Ascending aorta (tissue), 2 donors: Measurements from ENCODE around the gene IL20. TPM values are rescaled to one million over a fixed set of nuclear protein-coding genes. Genes with fewer than 3 reads are reported as not detected.

Source experiments
- DNase-seq, 2 donors: peaks; one replicate each; pipeline ENCODE4 v3.0.0-alpha.2; 2019; ENCODE audit warnings: low spot score in 2 of 2
- H3K27ac ChIP-seq, 2 donors: fragments of 200-600 bp; sonication (generic); one replicate each; pipeline ENCODE4 v1.5.1; 2016 to 2017; ENCODE audit warnings: mild to moderate bottlenecking in 1 of 2
- H3K27me3 ChIP-seq: fragments of 200-600 bp; sonication (generic); one replicate; pipeline ENCODE4 v1.5.1; 2017
- H3K36me3 ChIP-seq, 2 donors: fragments of 200-600 bp; sonication (generic); one replicate each; pipeline ENCODE4 v1.5.1; 2016
- H3K4me1 ChIP-seq, 2 donors: fragments of 200-600 bp; sonication (generic); one replicate each; pipeline ENCODE4 v1.5.1; 2016 to 2017; ENCODE audit warnings: mild to moderate bottlenecking in 1 of 2
- H3K4me3 ChIP-seq, 2 donors: fragments of 200-600 bp; sonication (generic); one replicate each; pipeline ENCODE4 v1.5.1; 2016 to 2017; ENCODE audit warnings: mild to moderate bottlenecking in 1 of 2
- H3K9me3 ChIP-seq, 2 donors: fragments of 200-600 bp; sonication (generic); one replicate each; pipeline ENCODE4 v1.5.1; 2016
- intact Hi-C: fragments of 100-400 bp; cut with DNase I; formaldehyde crosslinking; loops from one replicate; pipeline ENCODE4 v1.15.1; 2023
- total RNA-seq: library from RNA; depleted of rRNA; stranded (reverse); fragments of >200 nt; gene quantifications from one replicate; pipeline ENCODE4 v1.1.0, GENCODE V29; 2016
- TF ChIP-seq, protein P1 (sequence below), 3 experiments: fragments of 200-600 bp in 2 of 3; fragments of 450-650 bp in 1 of 3; sonication (generic) in 2 of 3; IDR thresholded peaks; one replicate each; pipeline ENCODE4 v1.5.1; 2016 to 2019; ENCODE audit warnings: antibody characterized with exemption in 3 of 3, mild to moderate bottlenecking in 1 of 3, moderate library complexity in 1 of 3

Gene IL20
- total RNA-seq, 1 donor from 2014 or later: not detected

DNA sequence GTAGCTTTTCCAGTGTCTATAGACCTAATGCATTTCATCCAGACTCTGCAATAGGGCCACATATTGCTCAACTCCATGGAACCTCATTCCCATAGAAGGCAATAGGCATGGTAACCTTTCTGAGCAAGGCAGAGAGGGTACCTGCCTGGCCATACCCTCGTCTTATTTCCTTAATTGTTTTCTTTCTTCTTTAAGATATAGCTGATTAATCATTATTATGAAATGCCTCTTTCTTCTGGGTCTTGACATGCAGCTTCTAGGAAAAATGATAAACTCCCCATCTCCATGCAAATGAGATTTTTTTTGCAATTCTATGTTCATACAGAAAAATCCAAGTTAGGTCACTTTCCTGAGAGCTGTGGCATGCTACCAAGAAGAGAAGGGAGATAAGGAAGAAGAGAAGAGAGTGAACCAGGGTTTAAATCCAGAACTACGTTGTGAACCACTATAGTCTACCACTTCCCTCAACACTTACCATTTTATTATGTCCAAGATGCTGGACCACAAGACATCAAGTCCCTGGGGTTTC, 33.0 kb upstream of the IL20 start:
- intact Hi-C loops: no loop called here
- Histone ChIP-seq H3K27me3 (no peaks in the 10 kb centered on the region), H3K9me3 (no peaks in the 10 kb centered on the region), H3K36me3 (no peaks in the 10 kb centered on the region), H3K4me1 (no peaks in the 10 kb centered on the region), H3K4me3 (no peak overlapping the region), H3K27ac (no peak overlapping the region)
- no peak for DNase-seq
- TF ChIP-seq, protein P1, sequence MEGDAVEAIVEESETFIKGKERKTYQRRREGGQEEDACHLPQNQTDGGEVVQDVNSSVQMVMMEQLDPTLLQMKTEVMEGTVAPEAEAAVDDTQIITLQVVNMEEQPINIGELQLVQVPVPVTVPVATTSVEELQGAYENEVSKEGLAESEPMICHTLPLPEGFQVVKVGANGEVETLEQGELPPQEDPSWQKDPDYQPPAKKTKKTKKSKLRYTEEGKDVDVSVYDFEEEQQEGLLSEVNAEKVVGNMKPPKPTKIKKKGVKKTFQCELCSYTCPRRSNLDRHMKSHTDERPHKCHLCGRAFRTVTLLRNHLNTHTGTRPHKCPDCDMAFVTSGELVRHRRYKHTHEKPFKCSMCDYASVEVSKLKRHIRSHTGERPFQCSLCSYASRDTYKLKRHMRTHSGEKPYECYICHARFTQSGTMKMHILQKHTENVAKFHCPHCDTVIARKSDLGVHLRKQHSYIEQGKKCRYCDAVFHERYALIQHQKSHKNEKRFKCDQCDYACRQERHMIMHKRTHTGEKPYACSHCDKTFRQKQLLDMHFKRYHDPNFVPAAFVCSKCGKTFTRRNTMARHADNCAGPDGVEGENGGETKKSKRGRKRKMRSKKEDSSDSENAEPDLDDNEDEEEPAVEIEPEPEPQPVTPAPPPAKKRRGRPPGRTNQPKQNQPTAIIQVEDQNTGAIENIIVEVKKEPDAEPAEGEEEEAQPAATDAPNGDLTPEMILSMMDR (IDR thresholded peaks at IDR 0.05): no peak

DNA sequence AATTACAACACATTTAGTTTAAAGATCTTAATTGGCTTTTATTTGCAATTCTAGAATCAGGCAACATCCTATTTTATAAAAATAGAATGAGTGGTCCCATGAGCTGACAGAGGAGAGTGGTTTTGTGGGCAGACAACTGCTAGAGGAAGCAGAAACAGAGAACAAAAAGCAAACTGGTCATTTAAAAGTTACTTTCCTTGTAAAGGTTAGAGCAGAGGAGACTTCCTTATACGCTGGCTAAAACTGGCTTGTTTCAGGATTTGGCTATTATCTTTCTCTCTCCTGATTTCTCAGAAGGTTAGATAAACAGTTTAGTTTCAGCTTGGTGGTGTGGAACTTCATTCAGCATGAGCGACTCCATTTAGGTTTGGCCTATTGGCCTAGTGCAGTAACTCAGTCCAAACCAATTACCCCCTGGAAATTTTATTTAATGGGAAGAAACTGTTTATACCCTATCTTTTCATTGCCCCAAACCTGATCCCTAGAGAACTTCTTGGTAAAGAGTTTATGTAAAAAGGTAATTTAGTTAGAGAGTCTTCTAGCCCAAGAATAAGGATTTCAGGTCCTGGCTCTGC, 32.2 kb upstream of the IL20 start:
- Histone ChIP-seq H3K27ac (no peak overlapping the region), H3K36me3 (no peaks in the 10 kb centered on the region), H3K9me3 (no peaks in the 10 kb centered on the region), H3K27me3 (no peaks in the 10 kb centered on the region), H3K4me3 (no peak overlapping the region), H3K4me1 (no peaks in the 10 kb centered on the region)
- TF ChIP-seq, protein P1 (IDR thresholded peaks at IDR 0.05): no peak
- intact Hi-C loops: no loop called here
- no peak for DNase-seq

DNA sequence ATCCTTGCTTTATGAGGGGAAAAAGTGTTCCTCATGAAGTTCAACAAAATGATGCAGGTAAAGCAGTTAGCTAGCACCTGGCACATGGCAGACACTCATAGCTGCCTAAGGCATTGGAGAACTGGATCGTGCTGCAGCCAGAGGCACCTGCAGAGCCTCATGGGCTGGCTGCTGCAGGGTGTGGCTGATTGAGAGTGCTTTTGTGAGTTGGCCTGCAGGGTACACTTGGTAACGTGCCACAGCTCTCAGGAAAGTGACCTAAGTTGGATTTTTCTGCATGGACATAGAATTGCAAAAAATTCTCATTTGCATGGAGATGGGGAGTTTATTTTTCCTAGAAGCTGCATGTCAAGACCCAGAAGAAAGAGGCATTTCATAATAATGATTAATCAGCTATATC, 31.6 kb upstream of the IL20 start:
- Histone ChIP-seq H3K9me3 (no peaks in the 10 kb centered on the region), H3K36me3 (no peaks in the 10 kb centered on the region), H3K4me1 (no peaks in the 10 kb centered on the region), H3K27me3 (no peaks in the 10 kb centered on the region), H3K27ac (no peak overlapping the region), H3K4me3 (no peak overlapping the region)
- DNase-seq: no peak
- TF ChIP-seq, protein P1 (IDR thresholded peaks at IDR 0.05): no peak
- intact Hi-C loops: no loop called here

DNA sequence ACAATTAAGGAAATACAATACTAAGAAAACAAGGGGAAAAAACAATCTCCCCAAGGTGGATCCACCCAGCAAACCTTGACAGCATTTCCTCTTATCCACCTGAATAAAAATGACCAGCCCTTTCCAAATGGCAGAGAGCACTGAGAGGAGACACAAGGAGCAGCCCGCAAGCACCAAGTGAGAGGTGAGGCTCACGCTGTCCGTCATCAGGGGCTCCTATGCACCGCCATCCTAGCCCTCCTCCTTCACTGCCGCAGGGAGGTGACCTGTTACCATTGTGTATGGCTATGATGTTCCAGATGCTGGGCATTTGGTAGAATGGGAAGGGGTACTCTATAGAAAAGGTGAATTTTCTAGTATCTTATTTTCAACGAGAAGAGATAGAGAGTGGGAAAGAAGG, 31.2 kb upstream of the IL20 start:
- H3K27me3 ChIP-seq: no peaks in the 10 kb centered on the region
- H3K9me3 ChIP-seq: no peaks in the 10 kb centered on the region
- TF ChIP-seq, protein P1 (IDR thresholded peaks at IDR 0.05): no peak
- no peak overlapping the region for H3K27ac ChIP-seq
- H3K4me3 ChIP-seq: no peak overlapping the region
- no peaks in the 10 kb centered on the region for H3K36me3 ChIP-seq
- no peak for DNase-seq
- intact Hi-C loops: no loop called here
- no peaks in the 10 kb centered on the region for H3K4me1 ChIP-seq

DNA sequence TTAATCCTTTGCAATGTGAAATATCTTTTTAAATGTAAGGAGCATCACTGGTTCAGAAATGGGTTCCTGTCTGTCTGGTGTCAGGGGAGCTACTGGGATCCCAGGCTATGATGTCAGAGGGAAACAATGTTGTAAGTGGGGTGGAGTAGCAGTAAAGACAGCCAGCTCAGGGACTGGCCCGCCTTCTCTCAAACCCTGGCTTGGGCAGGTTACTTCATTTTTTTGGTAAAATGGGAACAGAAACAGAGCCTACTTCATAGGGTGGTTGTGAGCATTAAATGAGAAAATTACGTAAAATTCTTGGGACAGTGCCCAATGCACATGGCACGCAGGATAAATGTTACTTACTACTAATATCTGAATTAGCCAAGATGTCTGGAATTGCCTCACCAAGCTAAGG, 30.7 kb upstream of the IL20 start:
- Histone ChIP-seq H3K9me3 (no peaks in the 10 kb centered on the region), H3K27me3 (no peaks in the 10 kb centered on the region), H3K36me3 (no peaks in the 10 kb centered on the region), H3K4me1 (no peaks in the 10 kb centered on the region), H3K4me3 (no peak overlapping the region), H3K27ac (no peak overlapping the region)
- TF ChIP-seq, protein P1 (IDR thresholded peaks at IDR 0.05): no peak
- no peak for DNase-seq
- intact Hi-C loops: no loop called here

DNA sequence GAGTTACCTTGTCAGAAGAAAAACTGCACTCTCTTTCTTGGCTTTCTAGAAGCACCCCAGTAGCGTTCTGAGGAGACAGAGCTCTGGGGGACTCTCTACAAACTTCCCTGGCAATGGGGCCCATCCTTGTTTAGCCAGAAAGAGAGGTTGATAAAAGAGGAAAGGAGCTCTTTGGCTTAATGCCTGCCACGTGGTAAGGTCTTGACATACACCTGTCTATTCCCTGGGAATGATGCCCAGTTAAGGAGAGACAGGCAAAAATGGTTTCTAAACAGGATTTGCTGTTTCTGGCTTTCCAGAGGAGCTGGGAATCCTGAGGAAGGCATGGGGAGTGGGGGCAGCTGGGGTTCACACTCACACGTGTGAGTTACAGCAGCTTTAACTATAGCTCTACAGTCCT, 30.2 kb upstream of the IL20 start:
- DNase-seq: no peak
- no peaks in the 10 kb centered on the region for H3K4me1 ChIP-seq
- TF ChIP-seq, protein P1 (IDR thresholded peaks at IDR 0.05): no peak
- no peak overlapping the region for H3K4me3 ChIP-seq
- no peaks in the 10 kb centered on the region for H3K27me3 ChIP-seq
- intact Hi-C loops: no loop called here
- H3K9me3 ChIP-seq: no peaks in the 10 kb centered on the region
- H3K36me3 ChIP-seq: no peaks in the 10 kb centered on the region
- H3K27ac ChIP-seq: no peak overlapping the region
